SIG-M5 treated with dmso at 0.1 percent for 504 hours (cell line): Measurements from ENCODE around the gene PPARG.
"Not testable (repeated sequence)": the region's sequence is repeated elsewhere in the genome, so short reads cannot be mapped to it uniquely, and the experiment has no call there.

Experiments used
- DNase-seq: peaks from one replicate; lab custom pipeline; 2025; ENCODE audit not compliant: unreplicated experiment; lab: John Stamatoyannopoulos, UW

The PPARG gene

DNA sequence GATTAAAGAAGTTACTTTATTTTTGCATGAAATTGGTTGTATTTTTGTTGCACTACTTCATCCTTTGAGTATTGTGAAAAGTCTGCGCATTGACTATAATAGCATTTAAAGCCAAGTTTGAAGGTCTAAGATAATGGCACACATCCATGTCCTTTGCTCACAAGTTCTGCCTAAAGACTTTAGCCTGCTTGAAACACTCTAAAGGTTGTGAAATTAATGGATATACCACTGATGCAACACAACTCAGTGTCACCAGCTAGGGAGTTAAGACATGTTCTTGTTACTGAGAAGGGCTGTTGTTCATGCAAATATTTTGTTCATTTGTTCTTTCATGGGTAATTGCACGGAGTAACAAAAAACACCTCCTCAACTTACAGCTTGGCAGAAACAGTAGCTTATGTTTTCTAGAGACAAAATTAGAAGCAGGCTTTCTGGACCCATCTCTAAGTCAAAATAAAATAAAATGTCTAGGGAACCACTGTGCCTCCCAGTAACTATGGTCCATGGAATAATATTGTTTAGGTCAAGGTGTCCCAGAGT is 83.9 kb downstream of the PPARG start:
- DNase-seq: peak; percentile 15

GRCh38 chr3:12375572-12375971 is 86.7 kb downstream of the PPARG start:
- no peak for DNase-seq

- DNase-seq: no peak
Measured at GRCh38 chr3:12379640-12380429, 91.0 kb downstream of the PPARG start.

DNA sequence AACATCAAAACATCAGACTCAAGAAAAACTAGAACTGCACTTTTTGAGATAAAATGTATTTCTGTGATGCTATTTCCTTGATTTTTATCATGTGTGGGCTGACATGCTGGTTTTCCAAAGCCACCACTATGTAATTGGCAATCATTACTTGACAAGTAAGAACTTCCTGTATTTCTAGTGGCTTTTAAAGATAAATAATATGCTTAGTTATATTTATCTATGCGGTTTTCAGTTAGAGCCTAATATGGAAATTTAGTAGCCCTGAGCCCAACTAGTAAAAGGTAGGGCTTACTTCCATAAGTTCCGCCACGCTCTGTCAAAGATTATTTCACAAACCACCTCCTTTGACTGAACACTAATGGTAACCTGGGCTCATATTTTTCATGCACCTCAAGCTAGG is 91.6 kb downstream of the PPARG start:
- no peak for DNase-seq

DNA sequence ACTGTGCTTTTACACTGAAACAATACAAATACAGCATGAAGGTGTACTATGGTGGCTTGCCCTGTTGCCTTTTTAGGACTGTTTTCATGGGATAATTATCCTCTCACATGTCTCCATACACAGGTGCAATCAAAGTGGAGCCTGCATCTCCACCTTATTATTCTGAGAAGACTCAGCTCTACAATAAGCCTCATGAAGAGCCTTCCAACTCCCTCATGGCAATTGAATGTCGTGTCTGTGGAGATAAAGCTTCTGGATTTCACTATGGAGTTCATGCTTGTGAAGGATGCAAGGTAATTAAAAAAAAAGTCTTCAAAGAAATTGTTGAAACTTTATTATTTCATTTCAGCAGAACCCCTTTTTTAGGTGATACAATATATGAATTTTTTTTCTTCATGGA is 92.3 kb downstream of the PPARG start:
- no peak for DNase-seq

DNA sequence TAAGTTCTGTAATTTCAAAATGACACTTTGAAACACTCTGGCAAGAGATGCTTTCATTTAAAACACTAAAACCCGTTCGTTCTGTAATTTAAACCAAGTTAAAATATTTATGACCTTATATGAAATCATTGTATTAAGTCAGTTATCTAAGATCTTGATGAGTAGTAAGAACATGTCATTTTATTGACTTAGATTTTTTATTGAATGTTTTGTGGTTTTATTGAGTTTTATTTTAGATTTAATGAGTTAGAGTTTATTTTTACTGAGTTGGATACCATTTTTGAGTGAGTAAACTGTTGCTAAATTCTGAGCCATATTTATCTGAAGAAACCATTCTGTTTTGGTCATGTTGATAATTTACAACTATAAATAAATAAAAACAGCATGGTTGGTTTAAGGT is 94.3 kb downstream of the PPARG start:
- DNase-seq: no peak

DNA sequence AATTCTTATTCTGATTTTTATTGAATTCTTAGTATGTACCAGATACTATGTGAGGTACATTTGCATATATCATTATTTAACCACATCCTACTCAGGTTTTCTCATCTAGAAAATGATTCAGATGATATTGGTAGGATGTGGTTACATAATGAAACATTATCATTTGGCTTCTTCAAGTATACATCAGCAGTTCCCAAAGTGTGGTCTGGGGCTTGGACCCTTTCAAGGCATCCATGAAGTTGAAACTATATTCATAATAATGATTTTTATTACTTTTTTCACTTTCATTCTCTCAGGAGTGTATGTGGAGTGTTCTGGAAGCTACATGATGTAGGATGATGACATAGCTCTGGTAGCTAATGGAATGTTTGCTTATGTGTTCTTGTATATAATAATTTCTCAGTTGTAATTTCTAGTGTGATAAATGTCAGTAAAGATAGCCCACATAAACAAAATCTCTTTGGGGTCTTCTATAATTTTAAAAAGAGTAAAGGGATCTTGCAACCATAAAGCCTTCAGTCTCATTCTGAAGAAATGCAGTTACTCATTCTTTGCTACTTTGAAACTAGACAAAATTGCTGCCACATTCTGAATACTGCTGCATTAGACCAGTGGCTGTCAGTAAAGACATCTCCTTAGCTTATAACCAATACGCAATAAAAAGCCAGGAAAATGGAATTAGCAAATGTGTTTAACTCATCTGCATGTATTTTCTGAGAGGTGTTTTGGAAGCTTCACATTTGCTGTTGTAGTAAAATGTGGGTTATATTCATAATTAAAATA is 95.8 kb downstream of the PPARG start:
- no peak for DNase-seq

- DNase-seq: not testable (repeated sequence)
Measured at GRCh38 chr3:12386514-12387291, 97.8 kb downstream of the PPARG start.

DNA sequence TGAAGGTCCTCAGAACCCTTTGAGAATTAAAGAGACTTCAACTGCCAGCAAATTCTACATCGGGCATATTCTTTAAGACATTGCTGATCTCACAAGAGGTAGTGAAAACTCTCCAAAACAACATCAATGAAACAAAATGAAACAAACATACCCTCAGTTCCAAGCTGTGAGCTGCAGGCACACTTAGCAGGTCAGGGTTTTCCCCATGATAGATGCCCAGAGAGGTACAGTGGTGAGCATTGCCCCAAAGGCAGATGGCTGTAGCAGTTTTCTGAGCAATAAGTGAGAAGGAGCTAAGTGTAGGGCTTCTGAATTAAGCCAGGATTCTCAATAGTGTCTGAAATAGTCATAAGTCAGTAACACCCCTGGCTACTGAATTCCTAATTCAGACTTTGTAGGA is 99.3 kb downstream of the PPARG start:
- no peak for DNase-seq

DNA sequence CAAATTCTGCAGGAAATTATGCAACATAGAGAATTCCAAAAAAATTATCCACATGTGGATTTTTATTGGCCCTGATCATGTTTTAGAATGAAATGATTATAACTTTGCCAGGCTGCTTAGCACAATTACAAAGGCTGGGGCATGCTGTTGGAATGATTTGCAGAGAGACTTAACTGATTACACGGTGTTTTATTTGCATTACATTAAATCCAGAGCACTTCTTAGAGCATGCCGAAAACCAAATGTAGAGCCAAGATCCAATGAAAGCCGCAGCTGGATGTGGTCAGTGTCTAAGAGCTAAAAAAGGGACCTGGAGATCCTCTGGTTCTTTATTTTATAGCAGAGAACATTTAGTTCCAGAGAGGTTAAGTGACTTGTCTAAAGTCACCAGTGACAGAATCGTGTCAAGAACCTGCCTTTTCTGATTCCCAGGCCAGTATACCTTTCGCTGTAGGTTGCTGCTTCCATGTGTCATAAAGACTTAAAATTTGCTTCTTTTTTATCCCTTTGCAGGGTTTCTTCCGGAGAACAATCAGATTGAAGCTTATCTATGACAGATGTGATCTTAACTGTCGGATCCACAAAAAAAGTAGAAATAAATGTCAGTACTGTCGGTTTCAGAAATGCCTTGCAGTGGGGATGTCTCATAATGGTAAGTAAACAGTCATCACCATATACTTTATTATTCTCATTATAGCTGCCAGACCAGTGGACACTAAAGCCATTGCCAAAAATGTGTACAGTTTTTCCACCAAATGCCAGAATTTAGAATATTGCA is 103.4 kb downstream of the PPARG start:
- DNase-seq: no peak

DNA sequence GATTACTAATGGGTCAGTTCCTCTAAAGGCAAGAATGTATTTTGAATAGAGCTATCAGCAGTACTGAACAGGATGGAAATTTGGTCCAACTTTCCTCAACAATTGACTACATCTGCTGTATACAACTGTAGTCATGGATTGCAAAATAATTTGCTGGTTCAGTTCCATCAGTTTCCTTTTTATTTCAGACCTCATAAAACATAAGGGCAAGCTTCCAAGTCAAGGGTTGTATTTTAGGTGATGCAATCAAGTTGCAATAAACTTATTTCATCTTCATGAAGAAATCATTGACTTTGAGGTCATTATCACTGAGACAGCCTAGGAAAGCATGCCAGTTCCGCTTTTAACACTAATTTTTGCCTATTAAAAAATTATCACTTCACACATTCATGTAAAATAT is 105.0 kb downstream of the PPARG start:
- DNase-seq: peak; percentile 96

GRCh38 chr3:12394569-12395271 is 105.8 kb downstream of the PPARG start:
- peak; percentile 68 for DNase-seq

GRCh38 chr3:12395349-12396012 is 106.6 kb downstream of the PPARG start:
- peak; percentile 85 for DNase-seq

DNA sequence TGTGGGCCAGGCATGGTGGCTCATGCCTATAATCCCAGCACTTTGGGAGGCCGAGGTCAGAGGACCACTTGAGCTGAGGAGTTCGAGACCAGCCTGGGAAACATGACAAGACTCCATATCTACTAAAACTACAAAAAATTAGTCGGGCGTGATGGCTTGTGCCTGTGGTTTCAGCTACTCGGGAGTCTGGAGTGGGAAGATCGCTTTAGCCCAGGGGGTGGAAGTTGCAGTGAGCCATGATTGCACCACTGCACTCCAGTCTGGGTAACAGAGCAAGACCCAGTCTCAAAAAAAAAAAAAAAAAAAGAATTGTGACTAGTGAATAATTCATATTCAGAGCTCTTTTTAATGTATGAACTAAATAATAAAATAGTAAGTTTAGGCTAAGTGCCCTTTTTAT is 107.6 kb downstream of the PPARG start:
- DNase-seq: peak; percentile 41

- peak; percentile 44 for DNase-seq
Measured at GRCh38 chr3:12399226-12399625, 110.4 kb downstream of the PPARG start.

DNA sequence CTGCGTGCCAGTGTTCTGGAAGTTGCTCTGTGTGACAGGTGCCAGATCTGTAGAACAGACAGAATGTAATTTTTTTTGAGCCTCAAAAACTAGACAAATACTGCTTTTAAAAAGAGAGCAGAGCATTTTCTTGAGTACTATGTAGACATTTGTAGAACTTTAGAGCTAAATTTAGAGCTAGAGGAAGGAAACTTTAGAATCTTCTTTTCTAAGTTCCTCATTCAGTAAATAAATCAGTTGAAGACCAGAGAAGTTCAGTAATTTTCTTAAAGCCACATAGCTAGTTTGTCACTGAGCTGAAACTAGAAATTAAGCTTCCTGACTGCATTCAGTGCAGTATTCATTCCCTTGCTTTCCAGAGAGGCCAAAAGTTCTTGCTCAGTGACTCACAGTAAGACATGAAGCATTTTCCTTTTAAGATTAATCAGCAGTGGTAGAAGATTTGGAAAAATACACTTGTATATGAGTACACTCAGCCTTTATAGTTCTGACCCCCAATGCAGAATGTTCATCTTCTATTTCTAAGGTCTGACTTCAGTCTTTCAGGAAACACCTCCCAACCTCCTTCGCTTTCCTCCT is 111.8 kb downstream of the PPARG start:
- peak; percentile 54 for DNase-seq

- DNase-seq: no peak
Measured at GRCh38 chr3:12401208-12401607, 112.3 kb downstream of the PPARG start.

DNA sequence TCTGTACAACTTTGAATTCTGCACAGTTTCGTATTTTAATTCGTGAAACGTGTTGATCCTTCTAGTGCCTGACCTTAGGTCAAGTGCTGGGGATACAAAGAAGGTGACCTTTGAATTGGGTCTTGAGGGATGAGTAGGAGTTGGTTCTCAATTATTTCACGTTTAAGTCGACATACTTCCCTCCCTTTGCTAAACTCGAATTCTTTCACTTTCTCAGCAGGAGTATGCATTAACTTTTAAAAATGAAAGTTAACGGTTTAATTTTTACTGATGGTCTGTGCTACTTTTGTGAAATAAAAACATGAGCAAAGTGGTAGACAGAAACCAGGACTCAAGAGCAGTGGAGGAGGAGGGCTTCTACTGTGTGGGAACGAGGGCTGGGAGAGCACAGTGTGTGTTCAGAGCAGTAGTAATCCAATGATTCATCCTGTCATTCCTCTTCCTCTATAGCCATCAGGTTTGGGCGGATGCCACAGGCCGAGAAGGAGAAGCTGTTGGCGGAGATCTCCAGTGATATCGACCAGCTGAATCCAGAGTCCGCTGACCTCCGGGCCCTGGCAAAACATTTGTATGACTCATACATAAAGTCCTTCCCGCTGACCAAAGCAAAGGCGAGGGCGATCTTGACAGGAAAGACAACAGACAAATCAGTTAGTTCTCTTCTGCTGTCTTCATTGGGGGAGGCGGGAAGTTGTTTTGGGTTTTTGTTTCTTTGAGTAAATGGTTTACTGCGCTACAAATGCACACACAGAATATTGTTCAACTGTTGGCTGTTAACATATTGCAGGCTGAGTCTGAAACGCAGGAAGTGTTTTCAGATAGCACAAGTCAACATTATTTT is 116.8 kb downstream of the PPARG start:
- DNase-seq: peak; percentile 57
